HG02763 (cell line): ENCODE results near the gene KCNQ5.

Experiments used
- ATAC-seq: cut with Tn5 transposase; IDR thresholded peaks from one replicate; pipeline ENCODE4 v1.9.1; 2021; ENCODE audit warnings: mild to moderate bottlenecking, moderate library complexity; ENCODE audit not compliant: unreplicated experiment

KCNQ5 gene

DNA sequence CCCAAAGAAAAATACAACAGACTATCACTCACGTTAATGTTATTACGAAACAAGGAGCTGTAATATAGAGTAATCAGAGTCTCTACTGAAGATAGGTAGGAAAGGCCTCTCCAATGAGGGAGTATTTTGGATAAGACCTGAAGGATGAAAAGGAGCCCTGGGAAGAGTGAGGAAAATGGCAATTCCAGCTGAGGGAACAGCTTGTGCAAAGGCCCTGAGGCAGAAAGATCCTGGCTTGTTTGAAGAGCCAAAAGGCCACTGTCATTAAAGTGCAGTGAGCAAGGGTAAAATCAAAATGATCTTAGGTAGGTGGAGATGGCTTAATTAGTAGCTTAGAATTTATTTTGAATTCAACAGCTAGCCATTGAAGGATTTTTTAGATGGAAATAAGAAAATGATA is 464.9 kb downstream of the KCNQ5 start:
- ATAC-seq = no peak

DNA sequence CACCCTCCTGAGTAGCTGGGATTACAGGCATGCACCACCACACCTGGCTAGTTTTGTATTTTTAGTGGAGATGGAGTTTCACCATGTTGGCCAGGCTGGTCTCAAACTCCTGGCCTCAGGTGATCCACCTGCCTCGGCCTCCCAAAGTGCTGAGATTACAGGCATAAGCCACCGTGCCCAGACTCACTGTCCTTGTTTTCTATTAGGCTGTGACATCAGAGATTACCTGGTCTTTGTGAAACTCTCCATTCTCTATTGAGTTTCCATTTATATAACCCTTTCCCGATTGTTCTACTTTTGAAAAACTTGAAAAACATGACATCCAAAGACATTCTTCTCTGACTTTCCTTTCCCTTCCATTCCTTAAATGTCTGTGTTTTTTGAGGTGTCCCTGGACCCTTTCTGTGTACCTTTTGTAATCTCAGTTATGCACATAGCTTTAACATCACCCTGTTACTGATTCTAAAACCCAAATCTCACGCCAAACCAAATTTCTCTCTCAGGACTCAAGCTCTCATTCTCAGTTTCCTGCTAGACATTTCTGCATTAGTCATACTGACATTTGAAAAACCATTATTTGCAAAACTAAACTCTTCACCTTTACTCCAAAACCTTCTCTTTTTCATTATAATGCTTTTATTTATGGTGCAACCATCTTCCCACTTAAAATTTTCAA is 466.4 kb downstream of the KCNQ5 start:
- peak; percentile 66 for ATAC-seq

DNA sequence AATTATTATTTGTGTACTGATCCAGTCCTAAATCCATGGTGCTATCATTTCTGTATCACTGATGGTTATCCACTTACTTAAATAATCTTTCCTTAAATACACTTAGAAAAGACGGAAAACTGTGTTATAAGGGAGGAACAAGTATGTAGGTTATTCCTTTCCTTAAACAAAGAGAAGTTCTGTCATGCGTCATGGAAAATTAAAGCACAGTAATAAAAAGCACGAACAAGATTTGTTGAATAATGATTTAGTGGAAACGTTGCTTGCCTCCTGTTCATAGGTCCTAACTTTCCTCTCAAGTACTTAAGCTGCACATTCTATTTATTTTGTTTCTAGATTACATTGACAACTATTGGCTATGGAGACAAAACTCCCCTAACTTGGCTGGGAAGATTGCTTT is 483.1 kb downstream of the KCNQ5 start:
- ATAC-seq = no peak

DNA sequence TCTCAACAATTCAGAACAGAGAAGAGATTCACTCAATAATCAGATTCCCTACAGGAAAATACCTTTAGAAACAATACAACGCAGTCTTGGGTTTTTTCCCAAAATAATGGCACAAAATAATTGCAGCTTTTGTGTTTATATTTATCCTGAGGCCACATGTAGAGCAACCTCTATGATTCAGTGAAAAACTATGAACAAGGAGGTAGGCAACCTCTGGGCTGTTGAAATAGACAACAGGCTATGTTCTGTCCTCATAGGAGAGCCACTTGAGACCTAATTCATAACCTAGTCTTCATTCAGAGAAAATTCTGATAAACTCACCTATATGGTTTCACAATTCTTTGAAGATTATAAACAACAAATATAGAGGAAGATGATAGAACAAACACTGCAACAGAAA is 485.2 kb downstream of the KCNQ5 start:
- ATAC-seq = no peak

- no peak for ATAC-seq
Measured at GRCh38 chr6:73108949-73109348, 487.1 kb downstream of the KCNQ5 start.

DNA sequence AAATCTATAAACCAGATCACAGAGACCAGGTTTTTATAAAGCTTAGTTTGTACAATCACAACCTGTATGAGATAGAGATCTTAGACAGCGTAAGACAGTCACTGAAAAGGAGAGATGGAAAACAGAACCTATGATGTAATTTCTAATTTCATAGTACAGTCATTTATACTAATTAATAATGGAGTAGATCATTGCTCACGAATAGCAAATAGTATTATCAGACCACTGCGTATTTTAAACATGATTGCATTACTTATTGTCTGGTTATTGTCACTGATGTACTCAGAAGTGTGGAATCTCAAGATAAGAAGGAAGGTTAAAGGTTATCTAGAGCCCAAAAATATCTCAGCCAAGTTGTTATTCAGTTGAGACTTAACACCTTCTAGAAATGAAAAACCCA is 487.8 kb downstream of the KCNQ5 start:
- ATAC-seq = no peak

- no peak for ATAC-seq
Measured at GRCh38 chr6:73116330-73116729, 494.5 kb downstream of the KCNQ5 start.

DNA sequence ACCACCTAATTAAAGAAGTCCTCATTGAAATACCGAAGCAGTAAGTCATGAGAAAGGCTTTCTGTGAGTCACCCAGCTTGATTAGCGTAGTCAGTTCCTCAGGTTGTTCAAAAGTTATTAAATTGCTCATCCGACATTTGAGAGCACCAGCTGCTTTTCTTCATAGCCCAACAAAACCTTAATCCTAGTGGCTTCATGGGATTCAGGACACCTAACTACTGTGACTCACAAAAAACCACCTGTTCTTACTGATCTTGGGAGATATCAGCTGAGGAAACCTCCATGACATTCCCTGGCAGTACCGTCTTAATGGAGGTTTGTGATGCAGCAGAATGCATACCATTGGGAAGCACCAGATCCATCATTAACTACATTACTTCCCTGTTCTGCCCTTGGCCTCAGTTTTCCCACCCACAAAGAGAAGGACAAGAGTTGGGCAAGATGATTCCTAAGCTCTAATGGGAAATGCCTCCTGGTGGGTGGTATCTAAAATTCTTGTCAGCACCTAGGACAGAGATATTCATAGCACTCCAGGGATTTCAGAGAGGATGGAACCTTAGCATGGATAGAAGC is 499.6 kb downstream of the KCNQ5 start:
- no peak for ATAC-seq

- peak; percentile 77 for ATAC-seq
Measured at GRCh38 chr6:73123632-73124329, 501.9 kb downstream of the KCNQ5 start.

DNA sequence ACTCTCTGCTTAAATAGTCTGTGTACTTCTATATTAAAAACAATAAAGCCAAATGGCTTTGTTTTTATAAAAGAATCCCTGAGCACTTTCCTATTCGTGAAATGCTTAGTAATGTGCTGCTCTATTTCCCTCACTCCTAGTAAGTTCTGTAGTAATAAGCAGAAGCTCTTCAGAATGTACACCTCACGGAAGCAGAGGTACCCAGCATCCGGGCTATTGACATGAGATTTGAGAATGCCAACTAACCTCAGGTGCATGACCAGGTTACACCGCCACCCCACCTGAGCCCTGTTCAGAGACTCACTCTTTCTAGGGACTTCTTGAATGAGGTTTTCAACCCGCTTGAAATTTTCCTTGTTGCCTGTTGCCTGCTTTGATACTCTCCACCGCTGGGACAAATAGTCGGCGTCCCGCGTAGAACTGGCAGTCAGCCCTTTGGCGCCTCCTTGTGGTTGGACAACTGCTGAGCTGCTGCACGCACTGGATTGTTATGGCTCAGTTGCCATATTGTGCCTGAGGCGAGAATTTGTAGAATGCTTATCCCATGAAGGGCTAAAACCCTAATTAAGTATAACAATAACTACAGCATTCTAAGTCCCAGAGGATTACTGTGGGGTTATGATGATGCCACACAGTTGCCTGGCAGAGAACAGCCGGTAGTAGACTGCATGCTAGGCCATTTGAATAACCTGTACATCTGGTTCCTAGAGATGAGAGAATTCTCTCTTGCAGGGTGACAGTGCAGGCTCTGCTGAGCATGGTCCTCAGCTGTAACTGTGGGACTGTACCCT is 508.0 kb downstream of the KCNQ5 start:
- ATAC-seq = peak; percentile 94

- ATAC-seq = no peak
Measured at GRCh38 chr6:73131706-73132105, 509.8 kb downstream of the KCNQ5 start.

- ATAC-seq = no peak
Measured at GRCh38 chr6:73134588-73134987, 512.7 kb downstream of the KCNQ5 start.

DNA sequence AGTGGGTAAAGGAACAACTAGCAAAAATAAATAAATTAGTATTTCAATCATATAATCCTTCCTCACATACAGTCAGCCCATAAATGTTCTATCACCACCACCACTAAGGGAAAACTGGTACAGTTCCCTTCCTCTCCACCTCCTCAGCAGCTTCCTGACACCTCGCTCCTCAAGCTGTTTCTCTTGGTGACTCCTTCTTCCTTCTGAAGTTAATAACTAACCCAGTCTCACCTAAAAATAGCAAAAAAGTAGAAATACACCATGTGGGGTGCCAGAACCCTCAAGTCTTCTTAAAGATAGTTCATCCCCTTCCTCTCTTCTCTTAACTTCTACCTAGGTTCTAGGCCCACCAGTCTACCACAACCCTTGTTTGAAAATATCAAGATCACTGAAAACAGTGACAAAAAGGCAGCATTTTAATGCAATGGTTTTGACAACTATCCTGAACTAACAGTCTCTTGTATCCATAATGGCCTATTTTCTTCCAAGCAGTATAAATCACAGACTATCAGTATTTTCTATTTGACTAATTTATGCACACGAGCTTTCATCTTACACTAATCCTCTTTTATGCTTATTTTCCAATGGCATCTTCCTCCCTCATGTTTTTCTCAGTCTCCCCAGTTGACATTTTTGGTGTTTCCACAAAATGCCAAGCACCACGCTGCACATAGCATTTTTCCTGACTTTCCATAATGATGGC is 518.0 kb downstream of the KCNQ5 start:
- ATAC-seq = peak; percentile 75

GRCh38 chr6:73143551-73143950 is 521.7 kb downstream of the KCNQ5 start:
- no peak for ATAC-seq

DNA sequence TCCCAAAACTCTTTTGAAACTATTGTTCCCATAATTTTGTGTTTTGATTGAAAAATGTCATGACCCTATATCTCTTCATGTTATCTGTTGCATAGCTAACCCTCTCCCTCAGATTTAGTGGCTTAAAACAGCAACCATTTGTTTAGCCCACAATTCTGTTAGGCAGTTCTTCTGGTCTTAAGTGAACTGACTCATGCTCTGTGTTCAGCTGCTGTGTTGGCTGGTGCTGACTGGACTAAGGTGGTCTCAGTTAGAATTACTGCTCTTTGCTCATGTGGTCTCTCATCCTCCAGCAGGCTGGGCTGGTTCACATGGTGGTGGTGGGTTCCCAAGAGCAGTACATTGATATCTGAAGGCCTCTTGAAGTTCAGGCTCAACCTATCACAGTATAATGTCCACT is 522.7 kb downstream of the KCNQ5 start:
- no peak for ATAC-seq

- no peak for ATAC-seq
Measured at GRCh38 chr6:73145690-73146089, 523.8 kb downstream of the KCNQ5 start.

GRCh38 chr6:73151732-73152131 is 529.9 kb downstream of the KCNQ5 start:
- ATAC-seq = no peak

DNA sequence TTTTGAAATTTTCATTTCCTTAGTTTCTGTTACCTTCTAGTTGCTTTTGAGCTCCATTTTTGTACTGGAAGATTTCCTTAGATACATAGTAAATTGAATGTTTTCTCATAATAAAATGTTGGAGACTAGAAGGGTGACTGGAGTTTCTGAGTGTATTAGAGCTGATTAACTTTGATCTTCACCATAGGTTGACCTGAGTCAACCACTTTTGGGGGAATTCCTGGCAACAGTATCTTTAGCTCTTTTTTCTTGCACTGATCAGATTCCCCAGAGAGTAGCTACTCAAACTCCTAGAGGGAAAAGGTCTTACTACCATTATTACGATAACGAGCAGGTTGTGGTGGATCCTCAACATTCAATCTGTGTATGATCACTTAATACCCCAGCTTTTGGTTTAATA is 530.7 kb downstream of the KCNQ5 start:
- no peak for ATAC-seq

GRCh38 chr6:73152966-73153757 is 531.3 kb downstream of the KCNQ5 start:
- no peak for ATAC-seq
